NOMO-1 (cell line): ENCODE results near the gene IPO4.

Experiments
- DNase-seq, 2 experiments: peaks; one replicate each; lab custom pipeline; 2025; ENCODE audit not compliant: unreplicated experiment in 2 of 2; lab: John Stamatoyannopoulos, UW

Gene IPO4

GRCh38 chr14:24135834-24136683 lies 52.6 kb downstream of the IPO4 start, which contains the start of gene PSME1:
Gene PSME1 (plus strand): TSS chr14:24136194. CDS start chr14:24136263, 69 bp downstream.
- DNase-seq = peak; percentile 82 to 89

- no peak for DNase-seq
Measured at GRCh38 chr14:24135584-24135833, 53.1 kb downstream of the IPO4 start.

GRCh38 chr14:24133735-24134134 lies 54.9 kb downstream of the IPO4 start:
- no peak for DNase-seq

GRCh38 chr14:24132976-24133375 lies 55.6 kb downstream of the IPO4 start:
- no peak for DNase-seq

- DNase-seq = no peak
Measured at GRCh38 chr14:24132061-24132685, 56.4 kb downstream of the IPO4 start.

GRCh38 chr14:24131549-24131966 lies 57.1 kb downstream of the IPO4 start:
- no peak for DNase-seq

- DNase-seq = no peak
Measured at GRCh38 chr14:24130717-24131548, 57.7 kb downstream of the IPO4 start.

GRCh38 chr14:24130380-24130716 lies 58.3 kb downstream of the IPO4 start, which contains the start of gene FITM1:
Gene FITM1 (plus strand): TSS chr14:24130659. CDS start chr14:24131564, 905 bp downstream.
- DNase-seq = peak; percentile 22 to 75
